ENCODE results near the gene NUP85. TPM values are rescaled to one million over a fixed set of nuclear protein-coding genes. Genes with fewer than 3 reads are reported as not detected.

The NUP85 gene
- total and polyA plus RNA-seq, 2 of the 4 experiments (the other 2 are of a cell fraction): 29.4 to 54.4 TPM

GRCh38 chr17:75168998-75169397 lies 36.5 kb upstream of the NUP85 start:
- intact Hi-C loops (cut with micrococcal nuclease): no loop called here
- Histone ChIP-seq H2AK5ac (ENCODE audit: low read depth, low read length) (no peak overlapping the region), H4K20me1 (ENCODE audit: insufficient read depth, low read length) (peaks cover 18% of the 10 kb centered on the region)

More at GRCh38 chr17:75168998-75169397, 36.5 kb upstream of the NUP85 start:
- H3K14ac ChIP-seq (replicated peaks; ENCODE audit: low read depth, low read length): no peak overlapping the region
- no peak overlapping the region for H2BK20ac ChIP-seq (ENCODE audit: low read depth, low read length)
- peaks cover 55% of the 10 kb centered on the region for H3K36me3 ChIP-seq (ENCODE audit: control insufficient read depth, insufficient read depth, low read length)
- no peak overlapping the region for H4K91ac ChIP-seq (ENCODE audit: insufficient read depth, low read depth, low read length)
- no peaks in the 10 kb centered on the region for H3K27me3 ChIP-seq (ENCODE audit: control insufficient read depth, insufficient read depth, low read length)
- no peak for ATAC-seq (ENCODE audit: low read depth)
- H3K4ac ChIP-seq (ENCODE audit: low read depth, low read length): no peak overlapping the region
- no peak for DNase-seq
- no peak overlapping the region for H4K5ac ChIP-seq (ENCODE audit: low read depth, low read length)
- no peak overlapping the region for H3K4me2 ChIP-seq (ENCODE audit: low read depth, low read length)
- no peak overlapping the region for H3K27ac ChIP-seq (ENCODE audit: insufficient read depth, low read length)
- no peaks in the 10 kb centered on the region for H3K9me1 ChIP-seq (ENCODE audit: insufficient read depth, low read length)
- peak overlapping the region; percentile 65 for H2AK9ac ChIP-seq (replicated peaks; ENCODE audit: low read depth, low read length, poor library complexity)
- 100% methylated on average over 1 of the region's 4 CpGs; no CpG with 5 or more reads in 1 of the 2 experiments for WGBS, 2 experiments (ENCODE audit: extremely low coverage in 2 of 2, insufficient read length in 1 of 2)
- in situ Hi-C loops (cut with MboI; ENCODE audit: low sequenced_read_pairs) (no loop called here), dilution Hi-C loops (cut with HindIII; ENCODE audit: low sequenced_read_pairs, unreplicated experiment) (no loop called here)
- H3K4me3 ChIP-seq (ENCODE audit: insufficient read depth, low read depth, low read length): no peak overlapping the region
- H2BK15ac ChIP-seq (ENCODE audit: low read depth, low read length): no peak overlapping the region
- H3K23ac ChIP-seq (ENCODE audit: low read depth, low read length): no peak overlapping the region
- H3K9me3 ChIP-seq (ENCODE audit: control insufficient read depth, insufficient read depth, low read length): no peaks in the 10 kb centered on the region
- BruUV-seq (replicated peaks): no TSS peak
- H2AFZ ChIP-seq (replicated peaks; ENCODE audit: low read length, poor library complexity): no peak overlapping the region
- TF ChIP-seq BHLHE40 (IDR thresholded peaks at IDR 0.05; ENCODE audit: low read depth, low read length): no peak
- no peak for TF ChIP-seq POLR2A (IDR thresholded peaks at IDR 0.05; ENCODE audit: low read depth, low read length)
- no peak for TF ChIP-seq MXI1 (IDR thresholded peaks at IDR 0.05; ENCODE audit: borderline replicate concordance, low read depth, low read length)
- no peak for TF ChIP-seq RCOR1 (IDR thresholded peaks at IDR 0.05; ENCODE audit: insufficient replicate concordance, low read length)
- TF ChIP-seq SMC3 (IDR thresholded peaks at IDR 0.05; ENCODE audit: low read depth, low read length): no peak
- TF ChIP-seq, protein P1, sequence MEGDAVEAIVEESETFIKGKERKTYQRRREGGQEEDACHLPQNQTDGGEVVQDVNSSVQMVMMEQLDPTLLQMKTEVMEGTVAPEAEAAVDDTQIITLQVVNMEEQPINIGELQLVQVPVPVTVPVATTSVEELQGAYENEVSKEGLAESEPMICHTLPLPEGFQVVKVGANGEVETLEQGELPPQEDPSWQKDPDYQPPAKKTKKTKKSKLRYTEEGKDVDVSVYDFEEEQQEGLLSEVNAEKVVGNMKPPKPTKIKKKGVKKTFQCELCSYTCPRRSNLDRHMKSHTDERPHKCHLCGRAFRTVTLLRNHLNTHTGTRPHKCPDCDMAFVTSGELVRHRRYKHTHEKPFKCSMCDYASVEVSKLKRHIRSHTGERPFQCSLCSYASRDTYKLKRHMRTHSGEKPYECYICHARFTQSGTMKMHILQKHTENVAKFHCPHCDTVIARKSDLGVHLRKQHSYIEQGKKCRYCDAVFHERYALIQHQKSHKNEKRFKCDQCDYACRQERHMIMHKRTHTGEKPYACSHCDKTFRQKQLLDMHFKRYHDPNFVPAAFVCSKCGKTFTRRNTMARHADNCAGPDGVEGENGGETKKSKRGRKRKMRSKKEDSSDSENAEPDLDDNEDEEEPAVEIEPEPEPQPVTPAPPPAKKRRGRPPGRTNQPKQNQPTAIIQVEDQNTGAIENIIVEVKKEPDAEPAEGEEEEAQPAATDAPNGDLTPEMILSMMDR (conservative IDR thresholded peaks at IDR 0.05; ENCODE audit: low read depth, low read length): no peak
- no peak for TF ChIP-seq MAZ (IDR thresholded peaks at IDR 0.05; ENCODE audit: borderline replicate concordance, low read depth, low read length)
- no peak for TF ChIP-seq NFE2L2 (IDR thresholded peaks at IDR 0.05; ENCODE audit: low read depth, low read length)
- no peak for TF ChIP-seq RAD21 (IDR thresholded peaks at IDR 0.05; ENCODE audit: low read length)
- TF ChIP-seq RFX5 (IDR thresholded peaks at IDR 0.05; ENCODE audit: low read depth, low read length): no peak
- TF ChIP-seq ELK1 (IDR thresholded peaks at IDR 0.05; ENCODE audit: borderline replicate concordance, low read depth, low read length): no peak
- no peak for TF ChIP-seq CHD1 (IDR thresholded peaks at IDR 0.05; ENCODE audit: low read depth, low read length)
- TF ChIP-seq, protein P2, sequence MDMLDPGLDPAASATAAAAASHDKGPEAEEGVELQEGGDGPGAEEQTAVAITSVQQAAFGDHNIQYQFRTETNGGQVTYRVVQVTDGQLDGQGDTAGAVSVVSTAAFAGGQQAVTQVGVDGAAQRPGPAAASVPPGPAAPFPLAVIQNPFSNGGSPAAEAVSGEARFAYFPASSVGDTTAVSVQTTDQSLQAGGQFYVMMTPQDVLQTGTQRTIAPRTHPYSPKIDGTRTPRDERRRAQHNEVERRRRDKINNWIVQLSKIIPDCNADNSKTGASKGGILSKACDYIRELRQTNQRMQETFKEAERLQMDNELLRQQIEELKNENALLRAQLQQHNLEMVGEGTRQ (IDR thresholded peaks at IDR 0.05; ENCODE audit: low read depth, low read length): no peak
- no peak for TF ChIP-seq MAFK (IDR thresholded peaks at IDR 0.05; ENCODE audit: low read depth, low read length)
- no peak for TF ChIP-seq CEBPB (IDR thresholded peaks at IDR 0.05; ENCODE audit: low read depth, low read length)
- no peak for TF ChIP-seq FOS (IDR thresholded peaks at IDR 0.05; ENCODE audit: low read depth, low read length)
- H3K56ac ChIP-seq (ENCODE audit: extremely low read depth, insufficient read depth, low read length): no peak overlapping the region
- no peak overlapping the region for H2BK5ac ChIP-seq (ENCODE audit: low read depth, low read length, poor library complexity, severe bottlenecking)
- ChIA-PET POLR2A (ENCODE audit: unreplicated experiment) (no interaction called here), CTCF (interaction anchor here (0.6 to 0.7 kb wide), 3 partner anchors 18 to 150 kb away, joined by 3 read pairs; no protein-coding TSS in a partner anchor)
- H3K4me1 ChIP-seq (ENCODE audit: control insufficient read depth, insufficient read depth, low read length): no peaks in the 10 kb centered on the region
- H3K9ac ChIP-seq (ENCODE audit: low read depth, low read length): no peak overlapping the region
- peaks cover 10 to 46% of the 10 kb centered on the region in 2 experiments for H3K79me1 ChIP-seq (ENCODE audit: low read depth in 1 of 2, low read length in 2 of 2)
- no peak overlapping the region for H4K8ac ChIP-seq (ENCODE audit: low read depth in 2 of 2, low read length in 2 of 2)
- H2BK120ac ChIP-seq (ENCODE audit: low read depth, low read length): no peak overlapping the region
- H3K18ac ChIP-seq (ENCODE audit: low read depth, low read length): no peak overlapping the region
